Caco-2 (cell line): Measurements from ENCODE around the gene PPM1L. TPM values are rescaled to one million over a fixed set of nuclear protein-coding genes. Genes with fewer than 3 reads are reported as not detected.

Source experiments
- BruUV-seq: library from RNA; stranded (reverse); fragments of 400-500 nt; replicated peaks from 2 replicates; lab custom pipeline; 2021; lab: Mats Ljungman, UMichigan
- CTCF ChIA-PET: fragments of 300-600 bp; sonication (Branson Sonifier 250); formaldehyde crosslinking; loops from one replicate; lab custom pipeline; 2022; ENCODE audit warnings: antibody characterized with exemption; lab: Charles Lee
- POLR2A ChIA-PET: fragments of 300-600 bp; sonication (Branson Sonifier 250); formaldehyde crosslinking; loops from one replicate; lab custom pipeline; 2022; ENCODE audit warnings: antibody characterized with exemption; lab: Charles Lee
- DNase-seq, 2 experiments: peaks; one replicate each; pipeline versions ENCODE4 v3.0.0 to v3.0.0-alpha.2; 2020 to 2022
- H3K27me3 ChIP-seq: replicated peaks from 2 replicates; pipeline ENCODE4 v1.6.0; 2011; ENCODE audit warnings: low read length; ENCODE audit not compliant: control insufficient read depth, insufficient read depth
- H3K36me3 ChIP-seq: 2 replicates; pipeline ENCODE4 v1.5.1; 2011; ENCODE audit warnings: low read length; ENCODE audit not compliant: control insufficient read depth, insufficient read depth
- H3K4me1 ChIP-seq: fragments of 250-450 bp; sonication (Bioruptor Pico); 2 replicates; pipeline ENCODE4 v1.5.1; 2020; ENCODE audit warnings: mild to moderate bottlenecking
- H3K4me3 ChIP-seq: 2 replicates; pipeline ENCODE4 v1.5.1; 2011; ENCODE audit warnings: low read depth, mild to moderate bottlenecking, control low read depth, low read length
- H3K9me3 ChIP-seq: fragments of 250-450 bp; sonication (Bioruptor Pico); 2 replicates; pipeline ENCODE4 v1.5.1; 2020; ENCODE audit warnings: mild to moderate bottlenecking, moderate library complexity
- H3K27ac Mint-ChIP-seq: one replicate; pipeline ENCODE4 v1.8.0; 2022; ENCODE audit warnings: mixed read lengths; ENCODE audit not compliant: unreplicated experiment
- H3K27me3 Mint-ChIP-seq: one replicate; pipeline ENCODE4 v1.8.0; 2022; ENCODE audit warnings: mixed read lengths; ENCODE audit not compliant: insufficient read depth, unreplicated experiment
- H3K36me3 Mint-ChIP-seq: one replicate; pipeline ENCODE4 v1.8.0; 2022; ENCODE audit warnings: mild to moderate bottlenecking, mixed read lengths; ENCODE audit not compliant: insufficient read depth, unreplicated experiment
- H3K4me1 Mint-ChIP-seq: one replicate; pipeline ENCODE4 v1.8.0; 2022; ENCODE audit warnings: low read depth, mixed read lengths; ENCODE audit not compliant: unreplicated experiment
- H3K4me3 Mint-ChIP-seq: one replicate; pipeline ENCODE4 v1.8.0; 2022; ENCODE audit warnings: mild to moderate bottlenecking, moderate library complexity, mixed read lengths; ENCODE audit not compliant: unreplicated experiment
- H3K9me3 Mint-ChIP-seq: one replicate; pipeline ENCODE4 v1.8.0; 2022; ENCODE audit warnings: mixed read lengths; ENCODE audit not compliant: unreplicated experiment
- CTCF ChIP-seq, 2 experiments: fragments of 200-600 bp in 1 of 2; IDR thresholded peaks; 1 replicate in 1 of 2; 2 replicates in 1 of 2; pipeline versions ENCODE4 v1.5.1 to v1.8.0; 2011 to 2022; ENCODE audit warnings: antibody characterized with exemption in 1 of 2, control low read depth in 1 of 2, inconsistent platforms in 1 of 2, low read depth in 1 of 2, low read length in 1 of 2, mild to moderate bottlenecking in 1 of 2, moderate library complexity in 1 of 2; ENCODE audit not compliant: insufficient read depth in 1 of 2, severe bottlenecking in 1 of 2, unreplicated experiment in 1 of 2
- intact Hi-C: fragments of 100-400 bp; cut with micrococcal nuclease; formaldehyde crosslinking; loops from one replicate; pipeline ENCODE4 v1.10.0; 2022; ENCODE audit not compliant: unreplicated experiment
- total RNA-seq: library from RNA; stranded (reverse); gene quantifications from 2 replicates; pipeline ENCODE4 v1.2.3, GENCODE V29; 2022

PPM1L gene
- total RNA-seq, 1 experiment from 2014 or later: 2.0 TPM

DNA sequence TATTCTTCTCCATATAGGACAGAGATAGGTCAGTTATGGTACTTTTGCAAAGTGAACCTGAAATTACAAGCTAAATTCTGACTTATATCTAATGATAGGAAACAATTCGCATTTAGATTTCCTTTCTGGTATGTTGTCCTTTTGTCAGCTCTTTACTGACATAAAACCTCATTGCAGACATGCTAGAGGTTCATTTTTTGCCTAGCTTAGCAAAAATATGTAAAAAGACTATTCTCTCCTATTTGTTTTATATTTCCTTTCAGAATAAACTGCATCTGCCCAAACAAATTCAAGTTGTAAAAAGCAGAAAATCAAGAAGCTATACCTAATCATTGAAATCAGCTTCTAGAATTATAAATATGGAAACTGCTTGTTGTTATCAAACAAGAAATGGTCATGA is 168.7 kb downstream of the PPM1L start:
- Mint-ChIP-seq H3K4me1 (no peaks in the 10 kb centered on the region), H3K36me3 (no peaks in the 10 kb centered on the region), H3K4me3 (no peak overlapping the region), H3K27ac (no peak overlapping the region), H3K27me3 (peaks cover 6% of the 10 kb centered on the region), H3K9me3 (no peaks in the 10 kb centered on the region)
- H3K4me1 ChIP-seq: no peaks in the 10 kb centered on the region
- ChIA-PET POLR2A (no interaction called here), CTCF (no interaction called here)
- intact Hi-C loops: no loop called here
- no peaks in the 10 kb centered on the region for H3K27me3 ChIP-seq
- H3K9me3 ChIP-seq: no peaks in the 10 kb centered on the region
- H3K4me3 ChIP-seq: no peak overlapping the region
- no peak for DNase-seq
- BruUV-seq: no TSS peak
- H3K36me3 ChIP-seq: no peaks in the 10 kb centered on the region
- no peak for TF ChIP-seq CTCF (IDR thresholded peaks at IDR 0.05; ENCODE audit: insufficient read depth in 1 of 2, low read depth in 1 of 2, low read length in 1 of 2, severe bottlenecking in 1 of 2, unreplicated experiment in 1 of 2)

GRCh38 chr3:160927620-160928019 is 171.6 kb downstream of the PPM1L start:
- Mint-ChIP-seq H3K36me3 (no peaks in the 10 kb centered on the region), H3K4me1 (no peaks in the 10 kb centered on the region), H3K27me3 (peaks cover 3% of the 10 kb centered on the region), H3K9me3 (no peaks in the 10 kb centered on the region), H3K4me3 (no peak overlapping the region), H3K27ac (no peak overlapping the region)
- POLR2A ChIA-PET: no interaction called here
- no peak for TF ChIP-seq CTCF (IDR thresholded peaks at IDR 0.05; ENCODE audit: insufficient read depth in 1 of 2, low read depth in 1 of 2, low read length in 1 of 2, severe bottlenecking in 1 of 2, unreplicated experiment in 1 of 2)
- CTCF ChIA-PET: no interaction called here
- H3K27me3 ChIP-seq: no peaks in the 10 kb centered on the region
- no peak overlapping the region for H3K4me3 ChIP-seq
- BruUV-seq: no TSS peak
- no peak for DNase-seq
- no peaks in the 10 kb centered on the region for H3K36me3 ChIP-seq
- no peaks in the 10 kb centered on the region for H3K9me3 ChIP-seq
- intact Hi-C loops: loop anchor here (1.0 kb wide), 1 partner anchor 220 kb away; no protein-coding TSS in a partner anchor
- H3K4me1 ChIP-seq: no peaks in the 10 kb centered on the region

DNA sequence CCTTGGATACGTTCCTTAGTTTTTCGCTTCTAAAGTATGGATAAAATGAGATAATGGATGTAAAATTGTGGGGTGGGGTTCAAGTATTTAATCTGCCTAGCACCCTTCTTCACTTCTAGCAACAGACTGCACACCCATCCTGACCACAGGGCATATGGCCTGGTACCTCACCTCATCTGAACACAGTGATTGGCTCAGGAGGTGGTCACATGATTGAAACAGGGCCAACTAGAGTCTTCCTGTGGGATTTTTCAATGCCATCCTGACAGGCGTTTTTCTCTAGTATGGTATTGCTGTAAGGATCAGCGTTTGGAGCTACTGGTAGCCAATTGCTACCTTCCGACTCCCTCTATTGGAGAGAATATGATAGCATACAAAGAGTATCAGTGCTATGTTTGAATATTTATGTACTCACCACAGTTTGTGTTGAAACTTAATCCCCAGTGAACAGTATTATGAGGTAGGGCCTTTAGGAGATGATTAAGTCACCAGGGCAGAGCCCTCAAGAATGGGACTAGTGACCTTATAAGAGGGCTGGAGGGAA is 172.2 kb downstream of the PPM1L start:
- H3K36me3 Mint-ChIP-seq: no peaks in the 10 kb centered on the region
- no peaks in the 10 kb centered on the region for H3K9me3 Mint-ChIP-seq
- H3K9me3 ChIP-seq: no peaks in the 10 kb centered on the region
- intact Hi-C loops: loop anchor here (1.0 kb wide), 1 partner anchor 221 kb away; no protein-coding TSS in a partner anchor
- H3K27ac Mint-ChIP-seq: no peak overlapping the region
- no peak for TF ChIP-seq CTCF (IDR thresholded peaks at IDR 0.05; ENCODE audit: insufficient read depth in 1 of 2, low read depth in 1 of 2, low read length in 1 of 2, severe bottlenecking in 1 of 2, unreplicated experiment in 1 of 2)
- DNase-seq: no peak
- H3K4me3 ChIP-seq: no peak overlapping the region
- H3K4me3 Mint-ChIP-seq: no peak overlapping the region
- no peaks in the 10 kb centered on the region for H3K4me1 Mint-ChIP-seq
- peaks cover 3% of the 10 kb centered on the region for H3K27me3 Mint-ChIP-seq
- H3K36me3 ChIP-seq: no peaks in the 10 kb centered on the region
- ChIA-PET CTCF (no interaction called here), POLR2A (no interaction called here)
- no TSS peak for BruUV-seq
- no peaks in the 10 kb centered on the region for H3K4me1 ChIP-seq
- no peaks in the 10 kb centered on the region for H3K27me3 ChIP-seq
